OCI-LY7 (cell line): Measurements from ENCODE around the gene MUC5B. TPM values are rescaled to one million over a fixed set of nuclear protein-coding genes. Genes with fewer than 3 reads are reported as not detected.

ENCODE experiments used
- BruUV-seq: library from RNA; stranded (reverse); fragments of 400-500 nt; replicated peaks from 2 replicates; lab custom pipeline; 2021; lab: Mats Ljungman, UMichigan
- CTCF ChIA-PET: fragments of 300-600 bp; sonication (Branson Sonifier 250); formaldehyde crosslinking; loops from one replicate; lab custom pipeline; 2022; ENCODE audit warnings: antibody characterized with exemption; ENCODE audit not compliant: unreplicated experiment; lab: Charles Lee
- POLR2A ChIA-PET: fragments of 300-600 bp; sonication (Branson Sonifier 250); formaldehyde crosslinking; loops from one replicate; lab custom pipeline; 2022; ENCODE audit warnings: antibody characterized with exemption; lab: Charles Lee
- DNase-seq: peaks from one replicate; pipeline ENCODE4 v3.0.0-alpha.2; 2015; ENCODE audit warnings: low spot score
- H2AFZ ChIP-seq: fragments of 200-600 bp; sonication (generic), shearing (Covaris generic); 2 replicates; pipeline ENCODE4 v1.6.1; 2014; ENCODE audit warnings: mild to moderate bottlenecking, antibody characterized with exemption, low read length, moderate library complexity
- H3K27ac ChIP-seq: fragments of 200-600 bp; sonication (generic); 2 replicates; pipeline ENCODE4 v1.5.1; 2014; ENCODE audit warnings: mixed run types, low read depth, mild to moderate bottlenecking, moderate library complexity, low read length, inconsistent platforms; ENCODE audit not compliant: poor library complexity, severe bottlenecking
- H3K36me3 ChIP-seq: fragments of 200-600 bp; sonication (generic); 2 replicates; pipeline ENCODE4 v1.6.1; 2014; ENCODE audit warnings: mild to moderate bottlenecking, antibody characterized with exemption, low read length, moderate library complexity, mixed read lengths; ENCODE audit not compliant: insufficient read depth
- H3K4me1 ChIP-seq: fragments of 200-600 bp; sonication (generic); 2 replicates; pipeline ENCODE4 v1.5.1; 2014; ENCODE audit warnings: mild to moderate bottlenecking, low read length; ENCODE audit not compliant: insufficient read depth, poor library complexity, severe bottlenecking
- H3K4me2 ChIP-seq: fragments of 200-600 bp; sonication (generic); 2 replicates; pipeline ENCODE4 v1.6.1; 2014; ENCODE audit warnings: mild to moderate bottlenecking, low read length
- H3K4me3 ChIP-seq: fragments of 200-600 bp; sonication (generic); 2 replicates; pipeline ENCODE4 v1.5.1; 2014; ENCODE audit warnings: mild to moderate bottlenecking, low read depth, low read length; ENCODE audit not compliant: poor library complexity, severe bottlenecking
- H3K79me2 ChIP-seq: fragments of 200-600 bp; sonication (generic); 2 replicates; pipeline ENCODE4 v1.6.1; 2016; ENCODE audit warnings: low read depth, mild to moderate bottlenecking, low read length, moderate library complexity, mixed read lengths; ENCODE audit not compliant: insufficient read depth
- H3K9me2 ChIP-seq: fragments of 200-600 bp; sonication (generic); 2 replicates; pipeline ENCODE4 v1.6.1; 2016; ENCODE audit warnings: mild to moderate bottlenecking, low read length, mixed read lengths; ENCODE audit not compliant: insufficient read depth
- H3K9me3 ChIP-seq: fragments of 200-600 bp; sonication (generic); 2 replicates; pipeline ENCODE4 v1.6.1; 2014; ENCODE audit warnings: mild to moderate bottlenecking, mixed run types, low read length, mixed read lengths
- H4K20me1 ChIP-seq: fragments of 200-600 bp; sonication (generic); 2 replicates; pipeline ENCODE4 v1.6.1; 2014; ENCODE audit warnings: mild to moderate bottlenecking, antibody characterized with exemption, low read length, moderate library complexity, mixed read lengths; ENCODE audit not compliant: insufficient read depth
- EZH2phosphoT487 ChIP-seq: fragments of 200-600 bp; sonication (generic); IDR thresholded peaks from 2 replicates; pipeline ENCODE4 v1.6.1; 2018; ENCODE audit warnings: low read depth, borderline replicate concordance, mild to moderate bottlenecking, mixed run types, antibody characterized with exemption, low read length, moderate library complexity, mixed read lengths
- intact Hi-C: fragments of 100-400 bp; cut with micrococcal nuclease; formaldehyde crosslinking; loops from one replicate; pipeline ENCODE4 v1.10.0; 2022; ENCODE audit not compliant: unreplicated experiment
- total RNA-seq, 2 experiments: library from RNA; depleted of rRNA in 1 of 2; stranded (reverse); fragments of >200 nt in 1 of 2; shearing (Covaris generic) in 1 of 2; gene quantifications; 2 replicates each; pipeline ENCODE4 v1.2.3, GENCODE V29; 2014 to 2022
- TF ChIP-seq, protein P1 (sequence below): fragments of 200-600 bp; sonication (generic); conservative IDR thresholded peaks from 2 replicates; pipeline ENCODE4 v1.5.1; 2014; ENCODE audit warnings: mild to moderate bottlenecking, antibody characterized with exemption, low read length, moderate library complexity, mixed read lengths

Gene MUC5B
- total RNA-seq, 2 experiments from 2014 or later: under 0.01 TPM; not detected in 1

GRCh38 chr11:1174441-1175370 is 48.2 kb upstream of the MUC5B start:
- H3K36me3 ChIP-seq: no peaks in the 10 kb centered on the region
- no peak overlapping the region for H3K4me2 ChIP-seq
- no peaks in the 10 kb centered on the region for H4K20me1 ChIP-seq
- no peaks in the 10 kb centered on the region for H3K9me2 ChIP-seq
- no peaks in the 10 kb centered on the region for H3K79me2 ChIP-seq
- intact Hi-C loops: no loop called here
- no peaks in the 10 kb centered on the region for H3K9me3 ChIP-seq
- no TSS peak for BruUV-seq
- H3K4me1 ChIP-seq: no peaks in the 10 kb centered on the region
- no peak overlapping the region for H3K27ac ChIP-seq
- DNase-seq: no peak
- ChIA-PET CTCF (no interaction called here), POLR2A (no interaction called here)
- no peak overlapping the region for H3K4me3 ChIP-seq
- TF ChIP-seq, protein P1, sequence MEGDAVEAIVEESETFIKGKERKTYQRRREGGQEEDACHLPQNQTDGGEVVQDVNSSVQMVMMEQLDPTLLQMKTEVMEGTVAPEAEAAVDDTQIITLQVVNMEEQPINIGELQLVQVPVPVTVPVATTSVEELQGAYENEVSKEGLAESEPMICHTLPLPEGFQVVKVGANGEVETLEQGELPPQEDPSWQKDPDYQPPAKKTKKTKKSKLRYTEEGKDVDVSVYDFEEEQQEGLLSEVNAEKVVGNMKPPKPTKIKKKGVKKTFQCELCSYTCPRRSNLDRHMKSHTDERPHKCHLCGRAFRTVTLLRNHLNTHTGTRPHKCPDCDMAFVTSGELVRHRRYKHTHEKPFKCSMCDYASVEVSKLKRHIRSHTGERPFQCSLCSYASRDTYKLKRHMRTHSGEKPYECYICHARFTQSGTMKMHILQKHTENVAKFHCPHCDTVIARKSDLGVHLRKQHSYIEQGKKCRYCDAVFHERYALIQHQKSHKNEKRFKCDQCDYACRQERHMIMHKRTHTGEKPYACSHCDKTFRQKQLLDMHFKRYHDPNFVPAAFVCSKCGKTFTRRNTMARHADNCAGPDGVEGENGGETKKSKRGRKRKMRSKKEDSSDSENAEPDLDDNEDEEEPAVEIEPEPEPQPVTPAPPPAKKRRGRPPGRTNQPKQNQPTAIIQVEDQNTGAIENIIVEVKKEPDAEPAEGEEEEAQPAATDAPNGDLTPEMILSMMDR: no peak
- no peak for TF ChIP-seq EZH2phosphoT487
- no peak overlapping the region for H2AFZ ChIP-seq

- intact Hi-C loops: no loop called here
- CTCF ChIA-PET: no interaction called here
- BruUV-seq: no TSS peak
These were observed 47.2 kb upstream of the MUC5B start for GRCh38 chr11:1175461-1176223.

More at GRCh38 chr11:1175461-1176223, 47.2 kb upstream of the MUC5B start:
- H3K79me2 ChIP-seq: no peaks in the 10 kb centered on the region
- no peak overlapping the region for H3K4me2 ChIP-seq
- TF ChIP-seq, protein P1: no peak
- TF ChIP-seq EZH2phosphoT487: no peak
- no peaks in the 10 kb centered on the region for H3K4me1 ChIP-seq
- no peaks in the 10 kb centered on the region for H3K9me3 ChIP-seq
- no peak overlapping the region for H3K27ac ChIP-seq
- H3K36me3 ChIP-seq: no peaks in the 10 kb centered on the region
- DNase-seq: no peak
- H4K20me1 ChIP-seq: no peaks in the 10 kb centered on the region
- POLR2A ChIA-PET: no interaction called here
- no peak overlapping the region for H2AFZ ChIP-seq
- H3K9me2 ChIP-seq: no peaks in the 10 kb centered on the region
- H3K4me3 ChIP-seq: no peak overlapping the region
